Fibroblast of lung (primary cell): ENCODE data around the gene MRM3.

ENCODE experiments used
- CTCF ChIP-seq, 2 donors: IDR thresholded peaks in 1 of 2; conservative IDR thresholded peaks in 1 of 2; 1 replicate in 1 of 2; 2 replicates in 1 of 2; pipeline ENCODE4 v1.5.1; 2011 to 2012; ENCODE audit warnings: low read length in 2 of 2, control low read depth in 1 of 2, inconsistent platforms in 1 of 2, low read depth in 1 of 2, mild to moderate bottlenecking in 1 of 2
- EZH2 ChIP-seq: IDR thresholded peaks from 2 replicates; pipeline ENCODE4 v1.5.1; 2012; ENCODE audit warnings: low read length, control low read depth, mild to moderate bottlenecking; ENCODE audit errors: missing control alignments

GRCh38 chr17:834136-834535, 52.0 kb downstream of the MRM3 start:
- TF ChIP-seq CTCF (conservative IDR thresholded peaks at IDR 0.05 in 1 of 2, IDR thresholded peaks at IDR 0.05 in 1 of 2; ENCODE audit: low read depth in 1 of 2, low read length in 2 of 2) (no peak), EZH2 (no peak)
